ENCODE data around the gene HELB. TPM values are rescaled to one million over a fixed set of nuclear protein-coding genes. Genes with fewer than 3 reads are reported as not detected.
"Not testable (repeated sequence)": the region's sequence is repeated elsewhere in the genome, so short reads cannot be mapped to it uniquely, and the experiment has no call there.

Gene HELB
- total RNA-seq, 1 experiment from 2014 or later = 9.6 TPM

DNA sequence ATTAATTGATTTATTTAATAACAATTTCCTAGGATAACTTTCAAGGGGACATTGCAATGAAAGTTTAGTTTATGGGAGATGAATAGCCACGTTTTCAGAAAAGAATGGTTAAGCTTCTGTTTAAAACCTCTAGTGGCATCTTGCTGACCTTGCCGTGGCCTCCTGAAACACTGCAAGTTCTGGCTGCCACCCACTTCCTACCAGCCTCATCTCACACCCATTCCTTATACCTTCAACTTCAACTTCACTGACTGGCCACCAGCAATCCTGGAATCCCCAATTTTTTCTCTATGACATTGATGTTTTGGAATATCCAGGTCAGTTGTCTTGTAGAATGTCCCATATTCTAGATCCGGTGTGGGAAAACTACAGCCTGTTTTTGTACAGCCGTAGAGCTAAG, 5.2 kb upstream of the HELB start:
- H3K4me1 Mint-ChIP-seq (ENCODE audit: low read depth, unreplicated experiment) = peaks cover 17% of the 10 kb centered on the region
- BruUV-seq (replicated peaks) = no TSS peak
- CTCF ChIA-PET = no interaction called here
- intact Hi-C loops (cut with micrococcal nuclease; ENCODE audit: unreplicated experiment) = no loop called here
- peaks cover 4% of the 10 kb centered on the region for H3K36me3 Mint-ChIP-seq (ENCODE audit: insufficient read depth, unreplicated experiment)
- TF ChIP-seq CTCF (IDR thresholded peaks at IDR 0.05; ENCODE audit: unreplicated experiment) = no peak
- peaks cover 34% of the 10 kb centered on the region for H3K27me3 Mint-ChIP-seq (ENCODE audit: unreplicated experiment)
- DNase-seq = no peak
- H3K27ac Mint-ChIP-seq (ENCODE audit: unreplicated experiment) = no peak overlapping the region
- H3K4me3 Mint-ChIP-seq (ENCODE audit: low read depth, unreplicated experiment) = no peak overlapping the region
- H3K9me3 Mint-ChIP-seq (ENCODE audit: low read depth, unreplicated experiment) = no peaks in the 10 kb centered on the region

GRCh38 chr12:66297923-66298322, 4.4 kb upstream of the HELB start:
- H3K27me3 Mint-ChIP-seq (ENCODE audit: unreplicated experiment) = peaks cover 25% of the 10 kb centered on the region
- H3K9me3 Mint-ChIP-seq (ENCODE audit: low read depth, unreplicated experiment) = no peaks in the 10 kb centered on the region
- CTCF ChIA-PET = no interaction called here
- BruUV-seq (replicated peaks) = no TSS peak
- no peak for DNase-seq
- H3K4me1 Mint-ChIP-seq (ENCODE audit: low read depth, unreplicated experiment) = peaks cover 17% of the 10 kb centered on the region
- no peak overlapping the region for H3K4me3 Mint-ChIP-seq (ENCODE audit: low read depth, unreplicated experiment)
- no peak for TF ChIP-seq CTCF (IDR thresholded peaks at IDR 0.05; ENCODE audit: unreplicated experiment)
- intact Hi-C loops (cut with micrococcal nuclease; ENCODE audit: unreplicated experiment) = no loop called here
- H3K27ac Mint-ChIP-seq (ENCODE audit: unreplicated experiment) = no peak overlapping the region
- H3K36me3 Mint-ChIP-seq (ENCODE audit: insufficient read depth, unreplicated experiment) = peaks cover 12% of the 10 kb centered on the region

DNA sequence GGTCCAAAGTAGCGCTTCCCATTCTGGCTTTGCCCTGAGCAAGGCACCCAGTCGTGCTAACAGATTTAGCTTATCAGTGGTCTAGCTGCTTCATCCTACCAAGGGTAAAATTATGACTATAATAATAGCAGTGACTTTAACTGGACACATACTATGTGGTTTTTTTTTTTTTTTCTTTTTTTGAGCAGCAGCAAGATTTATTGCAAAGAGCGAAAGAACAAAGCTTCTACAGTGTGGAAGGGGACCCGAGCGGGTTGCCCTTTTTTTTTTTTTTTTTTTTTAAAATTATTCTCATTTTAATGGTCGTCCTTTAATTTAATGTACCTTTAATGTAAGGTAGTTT, 505 bp downstream of the HELB start:
- Mint-ChIP-seq H3K27ac (ENCODE audit: unreplicated experiment) (peak overlapping the region; percentile 73), H3K4me1 (ENCODE audit: low read depth, unreplicated experiment) (peaks cover 27% of the 10 kb centered on the region), H3K4me3 (ENCODE audit: low read depth, unreplicated experiment) (peak overlapping the region; percentile 89), H3K27me3 (ENCODE audit: unreplicated experiment) (peaks cover 24% of the 10 kb centered on the region), H3K36me3 (ENCODE audit: insufficient read depth, unreplicated experiment) (peaks cover 23% of the 10 kb centered on the region), H3K9me3 (ENCODE audit: low read depth, unreplicated experiment) (no peaks in the 10 kb centered on the region)
- TF ChIP-seq CTCF (IDR thresholded peaks at IDR 0.05; ENCODE audit: unreplicated experiment) = no peak
- TSS peak; percentile 72 for BruUV-seq (replicated peaks)
- intact Hi-C loops (cut with micrococcal nuclease; ENCODE audit: unreplicated experiment) = no loop called here
- DNase-seq = no peak
- CTCF ChIA-PET = interaction anchor here (0.6 to 1.9 kb wide), 15 partner anchors 14 to 1669 kb away, joined by 3 to 9 read pairs (median 4); partner anchors contain the start of gene TMBIM4

- H3K27ac Mint-ChIP-seq (ENCODE audit: unreplicated experiment) = peak overlapping the region; percentile 73
- intact Hi-C loops (cut with micrococcal nuclease; ENCODE audit: unreplicated experiment) = not testable (repeated sequence)
Observed at GRCh38 chr12:66303316-66303804, 1.1 kb downstream of the HELB start.

GRCh38 chr12:66304296-66304900, 2.1 kb downstream of the HELB start:
- Mint-ChIP-seq H3K36me3 (ENCODE audit: insufficient read depth, unreplicated experiment) (peaks cover 24% of the 10 kb centered on the region), H3K4me3 (ENCODE audit: low read depth, unreplicated experiment) (peak overlapping the region; percentile 89), H3K27ac (ENCODE audit: unreplicated experiment) (no peak overlapping the region), H3K27me3 (ENCODE audit: unreplicated experiment) (peaks cover 24% of the 10 kb centered on the region), H3K9me3 (ENCODE audit: low read depth, unreplicated experiment) (no peaks in the 10 kb centered on the region), H3K4me1 (ENCODE audit: low read depth, unreplicated experiment) (peaks cover 27% of the 10 kb centered on the region)
- BruUV-seq (replicated peaks) = no TSS peak
- intact Hi-C loops (cut with micrococcal nuclease; ENCODE audit: unreplicated experiment) = no loop called here
- TF ChIP-seq CTCF (IDR thresholded peaks at IDR 0.05; ENCODE audit: unreplicated experiment) = no peak
- CTCF ChIA-PET = interaction anchor here (0.9 kb wide), 1 partner anchor 146 kb away, joined by 3 read pairs; no protein-coding TSS in a partner anchor
- no peak for DNase-seq

More at GRCh38 chr12:66303316-66303804, 1.1 kb downstream of the HELB start:
- H3K4me1 Mint-ChIP-seq (ENCODE audit: low read depth, unreplicated experiment) = peaks cover 27% of the 10 kb centered on the region
- BruUV-seq (replicated peaks); H3K9me3 Mint-ChIP-seq (ENCODE audit: low read depth, unreplicated experiment); DNase-seq: not testable (repeated sequence)
- H3K4me3 Mint-ChIP-seq (ENCODE audit: low read depth, unreplicated experiment) = peak overlapping the region; percentile 89
- peaks cover 24% of the 10 kb centered on the region for H3K36me3 Mint-ChIP-seq (ENCODE audit: insufficient read depth, unreplicated experiment)
- H3K27me3 Mint-ChIP-seq (ENCODE audit: unreplicated experiment) = peaks cover 24% of the 10 kb centered on the region
- CTCF ChIA-PET = interaction anchor here (0.6 to 1.9 kb wide), 3 partner anchors 134 to 703 kb away, joined by 3 to 8 read pairs (median 5); partner anchors contain the start of gene TMBIM4
